ENCODE measurements around the gene ASAP3. TPM values are rescaled to one million over a fixed set of nuclear protein-coding genes. Genes with fewer than 3 reads are reported as not detected.

ASAP3 gene
- total and polyA plus RNA-seq, 8 donors = 17.9 to 37.4 (median 25.3) TPM

DNA sequence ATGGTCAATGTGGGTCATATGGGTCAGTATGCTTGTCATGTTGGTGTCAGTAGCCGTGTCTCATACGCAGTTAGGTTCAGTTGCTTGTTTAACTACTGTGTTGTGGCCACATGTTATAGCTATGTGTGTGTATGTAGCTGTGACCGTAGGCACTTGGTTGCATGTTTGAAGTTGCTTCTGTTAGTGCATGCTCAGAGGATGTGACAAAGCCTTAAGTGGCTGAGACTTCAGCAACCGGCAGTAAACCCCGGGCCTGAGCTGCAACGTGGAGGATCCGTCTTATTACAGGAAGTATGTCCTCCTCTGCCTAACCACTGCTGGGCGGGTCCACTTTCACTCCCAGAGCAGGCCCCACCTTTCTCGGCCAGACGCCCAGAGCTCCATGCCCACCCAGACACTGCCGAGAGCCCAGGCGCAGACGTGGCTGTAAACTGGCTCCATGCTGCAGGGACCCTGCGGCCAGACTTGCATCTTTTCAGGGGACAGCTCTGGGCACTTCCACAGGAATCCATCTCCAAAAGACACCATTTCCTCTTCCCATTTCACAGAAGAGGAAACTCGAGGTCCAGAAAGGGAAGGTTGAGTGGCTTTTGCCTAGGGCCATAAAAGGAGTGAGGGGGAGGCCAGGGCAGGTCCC lies 61.6 kb downstream of the ASAP3 start:
- Histone ChIP-seq H3K4me3 (peak overlapping the region in 3 of 4 donors; percentile 75 to 92 (median 85)), H3K27me3 (no peaks in the 10 kb centered on the region), H3K4me1 (peaks cover 34 to 47% (median 44%) of the 10 kb centered on the region in 3 donors), H3K27ac (peak overlapping the region; percentile 90 to 95 (median 94)), H3K36me3 (no peaks in the 10 kb centered on the region), H3K9me3 (no peaks in the 10 kb centered on the region)
- TF ChIP-seq, protein P1, sequence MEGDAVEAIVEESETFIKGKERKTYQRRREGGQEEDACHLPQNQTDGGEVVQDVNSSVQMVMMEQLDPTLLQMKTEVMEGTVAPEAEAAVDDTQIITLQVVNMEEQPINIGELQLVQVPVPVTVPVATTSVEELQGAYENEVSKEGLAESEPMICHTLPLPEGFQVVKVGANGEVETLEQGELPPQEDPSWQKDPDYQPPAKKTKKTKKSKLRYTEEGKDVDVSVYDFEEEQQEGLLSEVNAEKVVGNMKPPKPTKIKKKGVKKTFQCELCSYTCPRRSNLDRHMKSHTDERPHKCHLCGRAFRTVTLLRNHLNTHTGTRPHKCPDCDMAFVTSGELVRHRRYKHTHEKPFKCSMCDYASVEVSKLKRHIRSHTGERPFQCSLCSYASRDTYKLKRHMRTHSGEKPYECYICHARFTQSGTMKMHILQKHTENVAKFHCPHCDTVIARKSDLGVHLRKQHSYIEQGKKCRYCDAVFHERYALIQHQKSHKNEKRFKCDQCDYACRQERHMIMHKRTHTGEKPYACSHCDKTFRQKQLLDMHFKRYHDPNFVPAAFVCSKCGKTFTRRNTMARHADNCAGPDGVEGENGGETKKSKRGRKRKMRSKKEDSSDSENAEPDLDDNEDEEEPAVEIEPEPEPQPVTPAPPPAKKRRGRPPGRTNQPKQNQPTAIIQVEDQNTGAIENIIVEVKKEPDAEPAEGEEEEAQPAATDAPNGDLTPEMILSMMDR (IDR thresholded peaks at IDR 0.05) = no peak
- FAIRE-seq = no peak
- peak; percentile 71 to 86 (median 78) for DNase-seq
- WGBS, 2 donors = 4 to 8% methylated on average over 15 of the region's 15 CpGs
- intact Hi-C loops (cut with DNase I) = no loop called here
- ATAC-seq = peak; percentile 16 to 65 (median 40)

DNA sequence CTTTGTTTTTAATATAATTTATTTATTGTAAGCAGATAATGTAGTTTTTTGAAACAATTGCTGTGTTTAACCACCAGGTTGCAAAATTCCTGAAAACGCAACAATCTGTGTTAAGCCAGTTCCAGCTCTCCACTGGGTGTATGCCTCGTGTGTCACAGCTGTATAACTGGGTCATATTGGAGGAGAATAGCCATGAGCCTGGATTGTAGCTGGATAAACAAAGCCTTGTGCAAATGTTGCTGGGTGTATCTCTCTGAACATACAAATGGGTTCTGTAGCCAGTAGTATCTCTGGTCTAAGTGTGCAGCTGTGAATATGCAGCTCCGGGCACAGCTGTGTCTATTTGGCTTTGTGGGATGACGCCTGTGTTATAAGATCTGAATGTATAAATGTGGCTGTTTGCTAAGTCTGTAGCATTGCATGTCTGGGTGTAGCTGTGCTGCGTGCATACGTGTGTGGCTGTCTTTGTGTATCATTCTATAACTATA lies 62.2 kb downstream of the ASAP3 start:
- Histone ChIP-seq H3K9me3 (no peaks in the 10 kb centered on the region), H3K4me3 (peak overlapping the region in 2 of 4 donors; percentile 75 to 92), H3K36me3 (peaks cover 0 to 5% (median 0%) of the 10 kb centered on the region in 3 donors), H3K27ac (peak overlapping the region; percentile 90 to 95 (median 94)), H3K4me1 (peaks cover 40 to 50% (median 48%) of the 10 kb centered on the region in 3 donors), H3K27me3 (no peaks in the 10 kb centered on the region)
- DNase-seq (peak in 4 of 6 donors; percentile 48 to 83 (median 71)), FAIRE-seq (no peak), ATAC-seq (peak; percentile 26 to 55 (median 44))
- WGBS, 2 donors = 19 to 20% methylated on average over 6 of the region's 6 CpGs
- TF ChIP-seq, protein P1 (IDR thresholded peaks at IDR 0.05) = peak in 1 of 4 donors; percentile 2
- intact Hi-C loops (cut with DNase I) = no loop called here

DNA sequence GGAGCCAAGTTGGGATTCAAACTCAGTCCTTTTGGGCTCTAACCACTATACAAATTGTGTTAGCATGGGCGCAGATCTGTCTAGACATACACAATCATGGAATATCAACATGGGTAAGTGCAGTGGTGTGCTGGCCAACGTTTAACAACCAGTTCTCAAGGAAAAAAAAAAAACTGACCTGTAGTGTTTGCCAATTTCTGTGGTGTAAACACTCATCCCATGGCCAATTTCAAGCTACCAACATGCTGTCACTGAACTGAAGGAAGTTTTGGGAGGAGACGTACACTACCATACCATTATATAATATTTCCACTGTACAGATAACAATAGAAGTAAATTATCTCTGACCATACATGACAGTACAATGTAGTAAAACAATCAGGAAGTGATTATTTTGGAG lies 62.6 kb downstream of the ASAP3 start:
- intact Hi-C loops (cut with DNase I) = no loop called here
- DNase-seq (no peak), FAIRE-seq (no peak), ATAC-seq (no peak)
- TF ChIP-seq, protein P1 (IDR thresholded peaks at IDR 0.05) = no peak
- 28 to 33% methylated on average over 3 of the region's 3 CpGs for WGBS, 2 donors
- H3K9me3 ChIP-seq = no peaks in the 10 kb centered on the region
- peak overlapping the region; percentile 90 to 95 (median 94) for H3K27ac ChIP-seq
- H3K4me3 ChIP-seq = peak overlapping the region in 1 of 4 donors; percentile 3
- H3K27me3 ChIP-seq = no peaks in the 10 kb centered on the region
- peaks cover 40 to 50% (median 48%) of the 10 kb centered on the region in 3 donors for H3K4me1 ChIP-seq
- peaks cover 0 to 9% (median 0%) of the 10 kb centered on the region in 3 donors for H3K36me3 ChIP-seq

DNA sequence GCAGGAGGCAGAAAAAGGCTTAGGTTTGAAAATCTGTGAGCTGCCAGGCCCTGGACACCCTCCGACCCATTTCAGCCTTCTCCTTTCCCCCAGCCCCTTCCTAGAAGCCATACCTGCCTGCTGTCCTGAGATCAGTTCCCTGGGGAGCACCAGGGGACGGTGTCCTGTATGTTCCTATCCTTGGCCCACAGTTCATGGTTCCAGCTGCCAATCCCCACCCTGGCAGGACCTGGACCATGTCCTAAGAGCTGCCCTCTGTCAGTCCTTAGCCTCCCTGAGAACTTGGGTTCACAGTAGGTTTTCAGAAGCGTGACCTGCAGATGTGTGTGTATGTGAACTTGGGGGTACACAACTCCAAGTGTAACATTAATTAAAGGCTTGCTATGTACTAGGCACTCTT lies 63.2 kb downstream of the ASAP3 start:
- intact Hi-C loops (cut with DNase I) = no loop called here
- no peaks in the 10 kb centered on the region for H3K27me3 ChIP-seq
- FAIRE-seq = no peak
- no peak for DNase-seq
- no peak for ATAC-seq
- TF ChIP-seq, protein P1 (IDR thresholded peaks at IDR 0.05) = no peak
- H3K4me3 ChIP-seq = peak overlapping the region in 2 of 4 donors; percentile 3 to 4
- peak overlapping the region; percentile 90 to 95 (median 94) for H3K27ac ChIP-seq
- H3K9me3 ChIP-seq = no peaks in the 10 kb centered on the region
- peaks cover 40 to 50% (median 48%) of the 10 kb centered on the region in 3 donors for H3K4me1 ChIP-seq
- H3K36me3 ChIP-seq = peaks cover 0 to 13% (median 0%) of the 10 kb centered on the region in 3 donors
- WGBS, 2 donors = 52 to 63% methylated on average over 3 of the region's 3 CpGs

DNA sequence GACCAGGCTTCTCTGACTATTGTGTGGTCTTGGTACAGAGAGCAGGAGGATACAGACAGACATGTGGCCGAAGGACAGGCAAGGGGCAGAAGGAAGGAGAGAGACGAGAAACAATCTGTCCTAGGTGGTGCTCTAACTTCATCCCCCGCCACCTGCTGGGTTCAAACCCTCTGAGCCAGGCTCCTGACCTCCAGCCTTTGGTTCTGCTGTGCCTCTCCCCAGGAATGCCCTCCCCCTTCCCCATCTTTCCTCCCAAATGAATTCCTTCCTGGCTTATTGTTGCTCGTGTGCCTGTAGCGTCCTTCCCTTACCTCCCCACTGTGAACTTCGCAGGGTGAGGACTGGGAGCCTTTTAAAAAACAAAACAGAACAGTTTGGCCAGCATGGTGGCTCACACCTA lies 64.8 kb downstream of the ASAP3 start:
- no peak for DNase-seq
- Histone ChIP-seq H3K4me3 (no peak overlapping the region), H3K4me1 (peaks cover 40 to 46% (median 43%) of the 10 kb centered on the region in 3 donors), H3K36me3 (peaks cover 0 to 13% (median 0%) of the 10 kb centered on the region in 3 donors), H3K27me3 (no peaks in the 10 kb centered on the region), H3K9me3 (no peaks in the 10 kb centered on the region), H3K27ac (peak overlapping the region; percentile 2 to 93 (median 42))
- ATAC-seq = no peak
- TF ChIP-seq, protein P1 (IDR thresholded peaks at IDR 0.05) = no peak
- no peak for FAIRE-seq
- 57% methylated on average over 6 of the region's 6 CpGs for WGBS, 2 donors
- intact Hi-C loops (cut with DNase I) = no loop called here
